NCI-H345 (cell line): ENCODE data around the gene LHX5.

Experiments used
- DNase-seq: peaks from one replicate; lab custom pipeline; 2025; lab: John Stamatoyannopoulos, UW

Gene LHX5

GRCh38 chr12:113477842-113478215 is 6.2 kb upstream of the LHX5 start:
- no peak for DNase-seq

- DNase-seq: no peak
Measured at GRCh38 chr12:113477171-113477841, 5.6 kb upstream of the LHX5 start.

- DNase-seq: no peak
Measured at GRCh38 chr12:113476176-113476986, 4.7 kb upstream of the LHX5 start.

- no peak for DNase-seq
Measured at GRCh38 chr12:113475451-113476175, 3.9 kb upstream of the LHX5 start.

GRCh38 chr12:113474635-113475436 is 3.2 kb upstream of the LHX5 start:
- no peak for DNase-seq

- DNase-seq: no peak
Measured at GRCh38 chr12:113473942-113474341, 2.3 kb upstream of the LHX5 start.

GRCh38 chr12:113473400-113473799 is 1.7 kb upstream of the LHX5 start:
- no peak for DNase-seq

- no peak for DNase-seq
Measured at GRCh38 chr12:113472191-113473121, 785 bp upstream of the LHX5 start.

GRCh38 chr12:113470871-113471618 is 626 bp downstream of the LHX5 start:
- DNase-seq: no peak

GRCh38 chr12:113469949-113470743 is 1.5 kb downstream of the LHX5 start:
- no peak for DNase-seq

- no peak for DNase-seq
Measured at GRCh38 chr12:113469224-113469948, 2.3 kb downstream of the LHX5 start.

GRCh38 chr12:113468365-113469223 is 3.1 kb downstream of the LHX5 start:
- DNase-seq: no peak

- DNase-seq: no peak
Measured at GRCh38 chr12:113467502-113468364, 3.9 kb downstream of the LHX5 start.

GRCh38 chr12:113467142-113467501 is 4.5 kb downstream of the LHX5 start:
- DNase-seq: no peak

GRCh38 chr12:113466454-113467141 is 5.1 kb downstream of the LHX5 start:
- peak; percentile 25 for DNase-seq

GRCh38 chr12:113465808-113466453 is 5.7 kb downstream of the LHX5 start:
- DNase-seq: no peak
